ENCODE results near the gene OLFM3.

The OLFM3 gene

DNA sequence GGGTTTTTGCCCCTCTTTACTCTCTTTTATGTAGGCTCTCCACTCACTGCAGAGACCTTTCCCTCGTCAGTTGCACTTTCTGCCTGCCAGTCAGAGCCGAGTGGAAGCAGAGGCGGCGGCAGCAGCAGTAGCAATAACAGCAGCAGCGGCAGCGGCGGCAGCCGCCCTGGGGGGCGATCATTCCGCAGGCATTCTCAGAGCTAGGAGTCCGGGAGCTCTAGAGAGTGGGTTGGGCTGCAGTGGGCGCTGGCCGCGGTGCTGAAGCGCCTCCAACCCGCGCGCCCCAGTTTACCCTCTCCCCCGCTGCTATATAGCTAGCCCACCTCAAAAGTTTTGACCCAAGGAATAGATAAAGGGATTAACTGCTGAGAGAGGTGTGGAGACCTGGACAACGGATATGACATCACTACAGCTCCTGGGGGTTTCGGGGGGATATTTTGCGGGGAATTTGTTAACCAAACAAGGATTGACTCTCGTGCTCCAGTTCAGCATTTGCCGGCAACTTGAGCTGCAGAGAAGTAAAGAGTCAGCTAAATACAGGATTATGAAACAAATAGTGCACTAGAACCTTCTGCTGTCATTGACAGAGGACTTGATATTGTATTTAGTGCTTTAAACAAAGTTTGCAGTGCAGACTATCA is at the start of gene OLFM3:
Gene OLFM3 (minus strand): TSS at position 102 of the 641 bp plus-strand sequence.
- no peak for DNase-seq

- DNase-seq: no peak
Observed at GRCh38 chr1:102045752-102046151, 49.0 kb upstream of the OLFM3 start.

- no peak for DNase-seq
Observed at GRCh38 chr1:102032534-102032933, 35.8 kb upstream of the OLFM3 start.

DNA sequence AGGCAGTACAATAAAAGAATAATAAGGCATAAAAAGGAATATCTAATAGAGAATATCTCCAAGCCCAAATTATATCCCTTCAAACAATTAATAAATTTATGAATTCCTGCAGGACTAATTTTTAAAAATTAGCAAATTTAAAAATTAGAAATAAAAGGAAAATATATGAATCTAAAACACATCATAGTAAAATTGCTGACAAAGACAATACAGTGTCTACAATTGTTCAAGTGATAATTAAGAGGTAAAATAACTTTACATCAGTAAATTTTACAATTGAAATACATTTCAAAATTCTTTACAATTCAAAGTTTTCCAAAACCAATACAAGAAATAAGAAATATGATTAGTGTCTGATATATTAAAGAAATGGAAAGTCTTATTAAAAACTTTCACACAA is 22.8 kb upstream of the OLFM3 start:
- DNase-seq: no peak

- DNase-seq: no peak
Observed at GRCh38 chr1:102015728-102016127, 19.0 kb upstream of the OLFM3 start.

- DNase-seq: no peak
Observed at GRCh38 chr1:102002057-102002456, 5.3 kb upstream of the OLFM3 start.

DNA sequence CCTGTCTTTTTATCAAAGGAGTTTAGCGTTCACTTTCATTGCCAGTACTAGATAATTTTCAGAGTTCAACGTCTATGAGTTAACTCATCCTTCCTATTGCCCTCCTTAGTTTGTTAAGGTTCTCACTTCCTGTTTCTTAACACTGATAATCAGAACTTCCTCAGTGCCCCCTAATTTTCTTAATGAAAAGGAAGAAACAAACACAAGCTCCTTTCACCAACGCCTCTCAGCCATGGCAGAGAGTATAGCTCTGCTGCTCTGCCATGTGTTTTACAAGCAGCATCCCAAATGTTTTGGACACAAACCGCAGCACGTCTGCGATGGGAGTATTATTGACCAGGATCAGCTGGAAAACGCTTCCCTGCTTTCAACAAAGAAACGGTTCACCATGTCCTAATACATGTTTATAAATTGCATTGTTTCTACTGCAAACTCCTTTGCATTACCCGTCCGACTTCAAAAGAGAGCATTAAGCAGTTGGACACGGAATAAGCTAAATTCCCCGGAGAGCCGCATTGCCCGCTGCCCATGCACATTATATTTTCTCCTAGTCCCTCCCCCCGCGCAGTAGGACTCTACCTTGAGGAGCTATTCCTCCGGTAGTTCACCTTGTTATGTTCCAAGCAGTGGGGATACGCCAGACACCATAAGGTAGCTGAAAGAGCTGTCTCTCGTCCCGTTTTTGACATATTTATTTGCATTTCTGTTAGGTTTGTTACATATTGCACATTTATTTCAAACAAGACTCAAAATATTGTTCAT is 561 bp downstream of the OLFM3 start:
- DNase-seq: no peak

GRCh38 chr1:101993710-101994109 is 3.0 kb downstream of the OLFM3 start:
- no peak for DNase-seq

- DNase-seq: no peak
Observed at GRCh38 chr1:101992821-101993575, 3.7 kb downstream of the OLFM3 start.

GRCh38 chr1:101980974-101981373 is 15.8 kb downstream of the OLFM3 start:
- no peak for DNase-seq

DNA sequence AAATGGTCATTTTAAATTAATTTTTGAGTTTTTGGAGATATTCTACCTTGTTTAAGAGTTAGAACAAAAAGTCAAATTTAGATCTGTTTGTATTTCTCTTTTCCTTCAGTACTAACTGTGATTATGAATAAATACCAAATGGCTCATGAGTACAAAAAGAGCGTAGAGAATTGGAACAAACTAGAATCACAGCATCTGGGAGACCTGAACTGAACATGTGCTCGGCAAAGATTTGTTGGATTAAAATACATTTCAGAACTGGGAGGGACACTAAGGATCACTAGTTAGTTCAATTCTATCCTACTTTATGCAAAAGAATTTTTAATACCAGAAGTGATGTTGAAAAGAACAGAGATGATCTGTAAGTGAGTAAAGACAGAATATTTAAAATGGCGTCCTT is 19.5 kb downstream of the OLFM3 start:
- no peak for DNase-seq

- DNase-seq: no peak
Observed at GRCh38 chr1:101976161-101976560, 20.6 kb downstream of the OLFM3 start.

- DNase-seq: no peak
Observed at GRCh38 chr1:101975371-101975770, 21.4 kb downstream of the OLFM3 start.

- no peak for DNase-seq
Observed at GRCh38 chr1:101974599-101975274, 22.0 kb downstream of the OLFM3 start.

DNA sequence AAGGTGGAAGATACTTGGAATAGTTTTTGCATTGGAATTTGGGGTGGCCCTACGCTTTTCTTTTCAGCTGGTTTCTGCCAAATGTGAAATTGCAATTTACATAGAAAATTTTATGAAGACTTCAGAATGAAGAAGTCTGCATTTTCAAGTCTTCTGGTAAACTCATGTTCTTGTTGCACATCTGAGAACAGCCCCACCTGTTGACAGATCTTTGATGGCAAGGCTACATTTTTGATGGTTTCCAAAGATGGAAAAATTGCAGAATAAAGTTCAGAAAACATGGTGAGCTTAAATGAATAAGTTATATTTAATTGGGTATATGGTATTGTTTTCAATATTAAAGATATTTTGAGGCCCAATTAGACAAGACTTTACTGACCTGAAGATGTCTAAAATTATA is 25.4 kb downstream of the OLFM3 start:
- DNase-seq: no peak

- no peak for DNase-seq
Observed at GRCh38 chr1:101967871-101968270, 28.9 kb downstream of the OLFM3 start.

DNA sequence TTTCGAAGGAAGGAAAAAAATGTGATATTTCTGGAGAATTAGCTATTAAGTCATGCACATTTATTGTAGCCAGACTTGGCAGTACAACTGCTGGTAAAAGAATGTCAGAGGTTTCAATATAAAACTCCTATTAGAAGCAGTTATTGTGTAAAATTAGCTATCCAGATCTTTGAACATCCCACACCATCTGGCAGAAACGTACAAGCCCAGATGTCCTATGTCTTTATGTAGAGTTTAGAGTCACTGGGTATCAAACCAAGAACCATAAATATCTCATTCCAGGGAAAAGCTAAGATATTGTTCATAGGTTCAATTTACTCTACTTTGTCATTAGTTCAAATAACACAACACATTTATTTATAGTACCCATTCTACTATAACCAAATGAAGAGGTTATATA is 31.4 kb downstream of the OLFM3 start:
- no peak for DNase-seq

GRCh38 chr1:101964708-101965107 is 32.0 kb downstream of the OLFM3 start:
- DNase-seq: no peak

- DNase-seq: no peak
Observed at GRCh38 chr1:101960142-101960541, 36.6 kb downstream of the OLFM3 start.

DNA sequence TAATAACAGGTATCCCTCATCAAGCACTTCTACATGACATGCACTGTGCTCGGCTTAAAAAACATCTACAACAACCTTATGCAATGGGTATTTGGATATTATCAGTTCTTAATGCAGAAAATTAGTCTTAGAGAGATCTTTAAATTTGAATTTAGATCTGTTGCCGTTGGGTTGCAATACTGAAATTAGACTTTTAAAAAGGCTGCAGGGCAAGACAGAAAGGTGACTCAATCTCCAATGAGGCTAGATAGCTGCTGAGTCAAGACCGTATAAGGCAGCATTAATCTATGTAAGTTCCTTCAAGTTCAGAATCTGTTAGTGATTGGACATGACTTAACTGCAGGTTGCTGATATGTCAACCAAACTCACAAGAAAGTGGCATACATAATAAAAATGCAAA is 37.3 kb downstream of the OLFM3 start:
- no peak for DNase-seq

DNA sequence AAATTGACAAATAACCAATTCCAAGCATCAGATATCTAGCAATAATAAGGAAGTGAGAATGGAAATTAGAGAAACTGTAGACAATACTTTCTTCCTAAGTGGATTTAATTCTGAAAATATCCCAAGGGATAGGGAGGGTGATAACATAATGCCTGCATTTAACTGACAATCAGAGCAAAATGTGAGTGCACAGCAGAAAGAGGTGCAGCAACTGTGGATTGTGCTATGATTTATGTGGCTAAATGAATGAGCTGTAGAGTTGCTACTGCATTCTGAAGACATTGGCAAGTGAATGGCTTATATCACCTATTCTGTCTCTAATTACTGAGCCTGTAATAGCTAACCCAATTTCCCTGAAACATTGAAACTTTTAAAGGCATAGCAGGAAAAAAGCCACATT is 39.0 kb downstream of the OLFM3 start:
- no peak for DNase-seq

DNA sequence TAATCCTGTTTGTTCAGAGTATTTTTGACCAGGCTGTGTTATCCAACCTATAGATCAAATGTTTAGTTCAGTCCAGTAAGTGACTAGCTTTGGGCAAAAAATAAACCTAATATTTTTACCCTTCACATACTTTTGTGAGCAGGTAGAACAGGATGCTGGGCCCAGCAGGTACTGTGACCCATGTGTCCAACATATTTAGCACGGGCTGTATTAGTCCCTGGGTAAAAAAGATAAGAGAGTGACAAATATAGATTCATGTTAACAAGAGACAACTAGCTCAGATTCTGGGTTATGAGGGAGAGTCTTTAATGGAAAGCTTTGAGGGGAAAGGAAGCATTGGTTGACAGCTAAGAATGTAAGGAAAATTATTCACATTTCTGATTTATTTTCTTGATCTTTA is 43.1 kb downstream of the OLFM3 start:
- no peak for DNase-seq

DNA sequence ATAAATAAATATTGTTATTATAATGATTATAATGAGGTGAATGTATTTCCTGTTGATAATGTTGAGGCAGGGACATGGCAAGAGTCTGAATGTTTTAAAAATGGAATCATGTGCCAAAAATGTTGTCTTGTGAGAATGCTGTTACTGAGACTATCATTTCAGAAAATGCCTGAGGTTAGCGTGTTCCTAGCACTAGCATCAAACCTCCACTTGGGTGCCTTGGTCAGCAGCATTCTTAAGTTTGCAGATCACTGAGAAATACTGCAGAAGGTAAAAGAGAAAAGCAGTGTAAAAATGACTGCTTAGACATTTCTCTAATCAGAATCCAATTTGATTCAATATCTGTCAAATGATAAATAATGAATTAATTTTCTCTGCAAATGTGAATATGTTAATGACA is 50.8 kb downstream of the OLFM3 start:
- no peak for DNase-seq

Data from CD4-positive, alpha-beta T cell treated with Interleukin-1 beta for 1 hour (primary cell).